GM21367 (cell line): ENCODE measurements around the gene SPRY4.
"Not testable (repeated sequence)": the region's sequence is repeated elsewhere in the genome, so short reads cannot be mapped to it uniquely, and the experiment has no call there.

Source experiments
- ATAC-seq: cut with Tn5 transposase; IDR thresholded peaks from one replicate; pipeline ENCODE4 v1.9.1; 2021; ENCODE audit not compliant: unreplicated experiment

SPRY4 gene, protein sequence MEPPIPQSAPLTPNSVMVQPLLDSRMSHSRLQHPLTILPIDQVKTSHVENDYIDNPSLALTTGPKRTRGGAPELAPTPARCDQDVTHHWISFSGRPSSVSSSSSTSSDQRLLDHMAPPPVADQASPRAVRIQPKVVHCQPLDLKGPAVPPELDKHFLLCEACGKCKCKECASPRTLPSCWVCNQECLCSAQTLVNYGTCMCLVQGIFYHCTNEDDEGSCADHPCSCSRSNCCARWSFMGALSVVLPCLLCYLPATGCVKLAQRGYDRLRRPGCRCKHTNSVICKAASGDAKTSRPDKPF

DNA sequence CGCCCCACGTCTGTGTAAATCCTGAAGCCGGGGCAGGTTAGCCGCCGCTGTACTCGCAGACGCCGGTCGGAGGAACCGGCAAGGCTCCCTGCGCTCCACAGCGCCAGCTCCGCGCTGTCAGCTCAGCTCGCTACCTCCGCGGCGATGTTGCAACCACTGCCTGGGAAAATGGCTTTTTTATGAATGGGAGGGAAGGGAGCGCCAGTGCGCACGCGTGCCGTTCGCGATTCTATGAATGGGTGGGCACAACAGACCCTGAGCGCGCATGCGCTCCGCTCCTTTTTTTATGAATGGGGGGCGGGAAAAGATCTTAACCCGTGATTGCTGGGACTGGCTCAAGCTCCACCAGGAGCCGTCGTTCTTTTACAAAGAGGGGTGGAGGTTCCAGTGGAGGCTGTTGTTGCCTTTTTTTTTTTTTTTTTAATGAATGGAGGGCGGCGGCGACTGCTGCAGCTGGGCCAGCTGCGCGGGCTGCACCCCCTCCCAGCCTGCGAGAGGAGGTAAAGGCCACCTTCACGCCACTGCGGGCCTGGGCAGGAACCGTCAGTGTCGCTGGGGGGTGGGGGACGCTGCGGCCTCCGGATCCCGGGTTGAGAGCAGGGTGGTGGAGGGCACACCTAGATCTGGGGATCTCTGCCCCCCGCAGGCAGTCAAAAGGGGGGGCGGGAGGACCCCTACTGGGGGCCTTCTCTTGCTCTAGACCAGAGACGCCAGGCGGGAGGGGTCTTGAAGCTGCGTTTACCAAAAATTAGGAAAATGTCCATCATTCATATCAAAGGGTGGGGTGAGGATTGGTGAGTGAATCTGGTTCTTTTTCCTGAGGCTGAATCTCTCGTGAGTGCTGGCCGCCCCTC, at the start of gene SPRY4:
SPRY4 (minus strand) TSS at position 151 of the 854 bp plus-strand sequence. CDS start 9,913 bp downstream, outside the sequence.
- ATAC-seq = peak; percentile 65

DNA sequence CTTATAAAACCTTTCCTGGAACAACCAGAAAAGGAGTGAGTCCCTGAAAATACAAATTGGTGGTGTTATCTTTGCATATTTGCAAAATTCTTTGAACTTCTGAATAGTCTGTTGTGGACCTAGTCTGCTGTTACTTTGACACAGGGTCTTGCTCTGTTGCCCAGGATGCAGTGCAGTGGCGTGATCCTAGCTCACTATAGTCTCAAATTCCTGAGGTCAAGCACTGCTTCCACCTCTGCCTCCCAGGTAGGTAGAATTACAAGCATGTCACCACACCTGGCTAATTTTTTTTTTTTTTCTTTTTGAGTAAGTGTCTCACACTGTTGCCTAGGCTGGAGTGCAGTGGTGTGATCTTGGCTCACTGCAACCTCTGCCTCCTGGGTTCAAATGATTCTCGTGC, 43.7 kb upstream of the SPRY4 start:
- no peak for ATAC-seq

DNA sequence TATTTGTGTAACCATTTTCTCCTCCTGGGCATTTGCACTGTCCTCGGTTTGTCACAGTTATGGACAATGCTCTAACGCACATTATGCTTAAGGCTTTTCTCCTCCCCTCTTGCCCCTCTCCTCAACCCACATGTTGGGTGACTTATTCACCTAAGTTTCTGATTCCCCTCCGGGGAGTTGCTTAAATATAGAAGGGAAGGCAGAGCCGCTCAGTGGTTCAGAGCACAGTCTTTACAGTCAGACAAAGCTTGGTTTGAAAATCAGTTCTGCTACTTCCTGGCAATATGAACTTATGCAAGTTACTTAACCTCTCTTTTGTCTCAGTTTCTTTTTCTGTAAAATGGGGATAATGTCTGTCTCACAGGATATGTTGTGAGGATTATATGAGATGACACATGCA, 41.2 kb upstream of the SPRY4 start:
- ATAC-seq = no peak

DNA sequence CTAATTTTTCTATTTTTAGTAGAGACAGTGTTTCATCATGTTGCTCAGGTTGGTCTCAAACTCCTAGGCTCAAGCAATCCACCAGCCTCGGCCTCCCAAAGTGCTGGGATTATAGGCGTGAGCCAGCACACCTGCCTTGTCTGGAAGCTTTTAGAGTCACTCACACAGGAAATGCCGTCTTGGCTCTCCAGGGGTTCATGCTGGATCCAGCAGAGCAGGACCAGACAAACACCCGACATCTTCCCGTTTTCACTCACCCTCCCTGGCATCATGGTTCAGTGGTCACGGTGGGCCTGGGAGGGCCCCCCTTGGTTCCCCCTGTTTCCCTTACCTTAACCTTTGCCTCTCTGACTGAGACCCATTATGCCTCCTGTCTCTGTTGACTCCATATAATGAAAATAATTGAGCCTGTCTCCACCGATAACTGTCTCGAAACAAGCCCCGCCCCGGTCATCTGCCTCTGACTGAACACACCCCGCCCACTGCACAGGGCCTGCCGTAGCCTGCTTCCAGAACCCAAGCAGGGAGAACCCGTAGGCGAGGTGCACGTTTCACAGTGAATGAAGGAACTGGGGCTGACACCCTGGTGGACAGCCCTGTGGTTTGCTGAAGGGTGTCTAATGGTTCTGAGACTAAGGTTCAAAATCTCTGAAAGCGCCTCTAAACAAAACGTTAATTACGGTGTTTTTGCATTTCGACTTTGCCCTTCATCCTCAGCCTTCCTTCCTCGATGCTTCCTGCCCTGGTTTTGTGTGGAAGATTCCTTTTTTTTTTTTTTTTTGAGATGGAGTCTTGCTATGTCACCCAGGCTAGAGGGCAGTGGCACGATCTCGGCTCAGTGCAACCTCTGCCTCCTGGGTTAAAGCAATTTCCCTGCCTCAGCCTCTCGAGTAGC, 39.7 kb upstream of the SPRY4 start:
- peak; percentile 42 for ATAC-seq

DNA sequence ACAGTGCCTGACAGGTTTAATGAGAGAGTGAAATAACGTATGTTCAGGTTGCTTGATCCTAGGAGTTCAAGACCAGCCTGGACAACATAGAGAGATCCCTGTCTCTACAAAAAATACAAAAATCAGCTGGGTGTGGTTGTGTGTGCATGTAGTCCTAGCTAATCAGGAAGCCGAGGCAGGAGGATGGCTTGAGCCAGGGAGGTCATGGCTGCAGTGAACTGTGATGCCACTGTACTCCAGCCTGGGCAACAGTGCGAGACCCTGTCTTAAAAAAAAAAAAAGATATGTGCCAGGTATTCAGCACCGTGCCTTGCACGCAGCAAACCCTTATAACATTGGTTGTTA, 38.8 kb upstream of the SPRY4 start:
- no peak for ATAC-seq

DNA sequence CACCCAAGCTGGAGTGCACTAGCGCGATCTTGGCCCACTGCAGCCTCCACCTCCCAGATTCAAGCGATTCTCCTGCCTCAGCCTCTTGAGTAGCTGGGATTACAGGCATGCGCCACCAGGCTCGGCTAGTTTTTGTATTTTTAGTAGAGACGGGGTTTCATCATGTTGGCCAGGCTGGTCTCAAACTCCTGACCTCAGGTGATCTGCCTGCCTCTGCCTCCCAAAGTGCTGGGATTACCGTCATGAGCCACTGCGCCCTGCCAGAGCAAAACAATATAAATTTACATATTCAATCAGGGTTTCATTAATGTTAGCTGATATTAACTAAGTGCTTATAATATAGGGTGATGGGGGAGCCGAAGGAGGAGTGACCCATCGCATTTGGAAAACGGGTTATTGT, 37.4 kb upstream of the SPRY4 start:
- ATAC-seq = not testable (repeated sequence)

DNA sequence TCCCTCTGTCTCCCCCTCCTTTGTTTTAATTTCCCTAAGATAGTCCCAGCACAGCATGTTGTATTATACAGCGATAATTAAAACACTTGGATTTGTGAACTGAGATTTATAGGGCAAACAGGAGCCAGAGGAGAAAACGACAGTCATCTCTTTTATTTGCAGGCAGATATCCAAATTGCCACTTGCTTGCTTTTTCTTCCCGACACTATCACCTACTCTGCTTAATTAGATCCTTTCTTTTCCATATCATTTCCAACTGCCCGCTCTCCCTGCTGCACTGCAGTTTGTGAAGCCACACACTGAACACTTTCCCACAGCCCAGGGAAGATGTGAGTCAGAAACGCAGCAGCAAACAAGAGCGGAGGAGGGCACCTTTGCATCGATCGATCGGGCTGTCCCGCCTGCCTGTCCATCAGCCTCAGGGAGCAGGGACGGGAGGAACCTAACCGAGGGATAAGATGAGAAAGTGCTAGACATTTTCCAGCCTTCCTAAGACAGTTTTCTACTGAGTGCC, 35.8 kb upstream of the SPRY4 start:
- no peak for ATAC-seq

DNA sequence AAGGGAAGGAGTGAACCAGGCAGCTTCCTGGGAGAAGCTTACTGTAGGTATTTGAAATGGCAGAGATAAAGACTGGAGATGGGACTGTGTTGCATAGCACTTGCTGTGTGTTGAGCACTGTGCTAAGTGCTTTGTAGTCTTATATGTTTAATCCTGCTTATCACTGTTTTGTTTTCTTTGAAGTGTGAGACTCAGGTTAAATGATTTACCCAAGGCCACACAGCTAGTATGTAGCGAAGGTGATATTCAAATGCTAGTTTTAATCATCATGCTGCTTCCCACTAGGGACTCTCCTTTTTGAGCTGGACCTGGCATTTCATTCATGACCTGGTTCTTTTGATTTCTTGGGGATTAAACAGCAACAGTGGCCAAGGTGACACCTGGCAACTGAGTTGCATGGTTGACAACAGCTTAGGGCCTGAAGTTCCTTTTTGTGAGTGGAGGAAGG, 35.3 kb upstream of the SPRY4 start:
- no peak for ATAC-seq

DNA sequence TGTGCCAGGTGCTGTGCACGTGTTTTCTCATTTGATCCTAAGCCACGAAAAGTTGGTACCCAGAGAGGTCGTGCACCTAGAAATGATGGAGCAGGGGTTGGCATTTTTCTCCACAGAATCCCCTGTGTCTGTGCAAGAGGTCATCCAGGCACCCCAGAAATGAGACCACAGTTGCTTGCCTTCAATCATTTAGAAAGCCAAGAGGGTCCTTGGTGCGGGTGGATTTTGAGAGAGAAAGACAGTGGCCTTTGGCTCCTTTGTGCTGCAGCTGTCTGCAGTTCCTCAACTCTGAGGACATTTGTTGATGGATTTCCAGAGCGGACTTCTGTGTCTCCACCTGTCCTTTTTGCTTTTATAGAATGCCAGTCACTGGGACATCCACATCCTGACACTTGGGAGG, 33.8 kb upstream of the SPRY4 start:
- no peak for ATAC-seq

DNA sequence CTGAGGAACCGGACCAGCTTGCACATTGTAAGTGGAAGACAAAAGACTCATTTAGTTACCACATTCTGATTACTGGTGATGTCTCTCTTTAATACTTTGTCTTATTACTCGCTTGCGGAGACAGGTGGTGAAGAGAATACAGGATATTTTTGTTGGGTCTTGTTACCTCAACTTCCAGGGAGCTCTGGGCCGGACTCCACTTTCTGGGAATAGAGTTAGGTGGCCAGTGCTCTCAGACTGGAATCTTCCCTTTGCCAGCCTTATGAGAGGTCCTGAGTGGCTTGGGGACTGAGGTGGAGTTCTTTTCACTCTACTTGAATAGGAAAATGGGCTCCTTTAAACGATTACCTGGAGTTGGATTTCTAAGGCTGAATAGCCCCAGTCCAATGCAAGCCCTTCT, 33.3 kb upstream of the SPRY4 start:
- no peak for ATAC-seq

DNA sequence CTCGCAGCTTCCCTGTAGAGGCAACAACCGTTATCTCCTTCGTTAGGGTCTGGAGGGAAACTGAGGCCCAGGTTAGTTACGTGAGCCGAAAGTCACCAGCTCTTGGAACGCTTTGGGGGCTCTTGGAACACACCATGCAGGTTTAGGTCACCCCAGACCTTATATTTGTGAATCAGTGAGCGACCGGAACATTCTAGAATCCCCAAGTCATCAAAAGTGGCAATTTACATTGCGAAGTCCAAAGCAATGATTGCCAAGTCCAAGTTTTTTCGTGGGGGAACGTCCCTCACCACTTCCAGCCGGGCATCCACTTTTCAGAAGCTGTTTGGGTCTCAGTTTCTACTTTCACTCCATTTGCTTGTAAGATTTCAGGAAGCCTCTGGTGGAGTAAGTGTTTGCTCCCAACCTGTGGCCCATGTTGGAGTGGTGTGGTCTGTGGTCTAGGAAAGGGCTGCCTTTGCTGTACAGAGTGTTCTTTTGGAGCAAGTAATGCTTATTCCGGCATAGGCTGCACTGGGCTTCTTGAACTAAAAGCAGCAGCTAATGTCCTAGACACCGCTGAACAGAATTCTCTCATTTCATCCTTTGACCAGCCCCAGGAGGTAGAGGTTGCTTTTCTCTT, 32.8 kb upstream of the SPRY4 start:
- ATAC-seq = no peak

DNA sequence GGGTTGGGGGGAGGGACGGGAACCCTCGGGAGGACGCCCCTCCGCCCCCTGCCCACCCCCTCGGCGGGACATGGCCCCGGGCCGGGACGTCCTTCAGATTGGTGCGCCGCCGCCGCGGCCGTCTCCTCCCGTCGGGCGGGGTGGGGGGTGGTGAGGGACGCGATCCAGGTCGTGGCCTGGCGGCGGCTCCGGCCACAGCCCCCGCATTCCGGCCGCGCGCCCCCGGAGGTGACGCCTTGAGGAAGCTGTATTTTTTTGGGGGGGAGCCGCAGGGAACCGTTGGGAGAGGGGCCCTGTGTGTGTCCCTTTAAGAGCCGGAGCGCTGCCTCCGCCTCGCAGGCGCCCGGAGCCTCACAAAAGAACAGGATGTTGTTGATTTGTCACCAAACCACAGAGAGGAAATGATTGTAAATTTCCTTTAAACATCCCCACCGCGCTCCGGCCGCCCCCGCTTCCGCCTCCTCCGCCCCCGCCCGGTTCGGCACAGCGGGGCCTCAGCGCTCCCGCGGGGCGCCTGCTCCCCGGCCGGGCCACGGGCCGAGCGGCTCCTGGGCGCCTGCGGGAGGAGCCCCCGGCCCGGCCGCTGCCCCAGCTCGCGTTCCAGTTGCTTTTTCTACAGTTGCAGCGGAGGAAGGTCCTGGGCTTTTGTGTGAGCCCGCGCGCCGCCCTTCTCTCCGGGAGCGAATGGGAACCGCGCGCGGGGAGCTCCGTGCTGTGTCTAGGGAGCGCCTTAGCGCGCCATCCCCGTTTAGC, 32.1 kb upstream of the SPRY4 start:
- ATAC-seq = peak; percentile 93

DNA sequence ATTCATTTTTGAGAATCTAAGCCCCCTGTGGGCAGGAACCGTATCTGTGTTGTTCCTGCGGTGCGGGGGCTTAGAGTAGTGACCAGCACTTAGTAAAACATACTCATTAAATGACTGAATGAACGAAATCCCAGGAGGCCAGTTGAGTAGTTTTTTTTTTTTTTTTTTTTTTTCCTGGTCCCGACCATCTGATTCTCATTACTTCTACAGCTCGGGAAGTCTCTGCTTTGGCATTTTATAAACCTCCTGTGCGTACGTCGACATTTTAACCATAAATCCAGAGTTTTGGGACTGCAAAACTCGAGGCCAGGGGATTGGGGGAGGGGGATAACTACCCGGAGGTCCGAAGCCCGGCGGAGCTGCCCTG, 31.5 kb upstream of the SPRY4 start:
- ATAC-seq = no peak

DNA sequence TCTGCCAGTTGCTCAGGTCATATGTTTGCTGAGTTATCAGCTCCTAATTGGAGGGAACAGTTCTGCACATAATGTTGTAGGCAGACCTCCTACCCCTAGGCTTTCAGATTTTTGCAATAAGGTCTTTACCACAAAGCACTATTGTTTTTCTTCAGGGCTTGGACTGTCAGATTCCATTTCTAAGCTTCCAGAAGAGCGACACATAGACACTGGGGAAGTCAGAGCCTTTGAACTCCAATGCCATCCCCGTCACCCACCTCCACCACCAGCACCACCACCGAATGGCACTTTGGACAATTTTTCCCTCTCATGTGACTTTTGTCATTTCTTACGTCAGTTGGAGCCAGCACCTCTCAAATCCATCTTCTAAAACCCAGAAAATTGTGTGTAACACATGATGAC, 28.3 kb upstream of the SPRY4 start:
- ATAC-seq = no peak

DNA sequence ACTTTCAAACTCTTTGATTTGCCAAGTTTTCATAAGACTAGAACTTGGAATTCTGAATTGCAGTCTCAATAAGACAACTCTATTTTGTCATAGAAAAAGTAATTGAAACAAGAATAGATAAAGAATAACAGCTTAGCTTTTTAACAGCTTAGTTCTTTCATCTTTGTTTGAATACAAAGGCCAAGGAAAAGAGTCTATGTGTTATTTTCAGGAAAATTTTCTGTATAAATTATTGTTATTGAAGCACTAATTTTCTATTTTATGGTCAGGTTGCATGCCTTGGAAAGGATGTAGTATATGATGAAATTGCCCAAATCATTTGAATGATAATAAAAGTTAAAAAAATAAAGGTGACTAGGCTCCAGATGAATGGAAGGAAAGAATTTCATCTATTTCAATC, 25.2 kb upstream of the SPRY4 start:
- ATAC-seq = no peak

DNA sequence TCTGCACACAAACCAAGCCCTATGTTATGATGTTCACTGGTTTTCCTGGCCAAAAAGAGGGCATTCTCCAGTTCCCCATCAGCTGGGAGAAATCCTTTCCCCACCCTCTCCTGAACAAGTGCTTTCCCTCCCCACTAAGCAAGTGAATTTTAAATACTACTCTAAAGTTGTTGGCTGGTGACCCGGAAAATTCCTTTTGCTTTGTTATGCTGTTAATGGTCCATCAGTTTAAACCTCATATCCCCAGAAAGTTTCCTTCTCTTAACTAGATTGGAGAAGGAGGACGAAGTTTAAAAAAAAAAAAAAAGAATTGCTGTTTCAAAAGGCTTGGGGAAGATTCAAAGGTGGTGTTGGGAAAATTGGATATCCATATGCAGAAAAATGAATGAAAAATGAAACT, 21.9 kb upstream of the SPRY4 start:
- no peak for ATAC-seq

DNA sequence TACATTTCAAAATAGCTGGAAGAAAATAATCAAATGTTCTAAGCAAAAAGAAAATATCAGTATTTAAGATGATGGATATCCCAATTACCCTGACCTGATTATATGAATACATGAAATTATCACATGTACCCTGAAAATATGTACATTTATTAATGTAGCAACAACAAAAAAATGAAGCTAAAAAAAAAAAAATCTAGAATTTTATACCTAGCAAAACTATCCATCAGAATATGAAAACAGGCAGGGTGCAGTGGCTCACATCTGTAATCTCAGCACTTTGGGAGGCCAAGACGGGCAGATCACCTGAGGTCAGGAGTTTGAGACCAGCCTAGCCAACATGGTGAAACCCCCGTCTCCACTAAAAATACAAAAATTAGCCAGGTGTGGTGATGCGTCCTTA, 20.1 kb upstream of the SPRY4 start:
- not testable (repeated sequence) for ATAC-seq

DNA sequence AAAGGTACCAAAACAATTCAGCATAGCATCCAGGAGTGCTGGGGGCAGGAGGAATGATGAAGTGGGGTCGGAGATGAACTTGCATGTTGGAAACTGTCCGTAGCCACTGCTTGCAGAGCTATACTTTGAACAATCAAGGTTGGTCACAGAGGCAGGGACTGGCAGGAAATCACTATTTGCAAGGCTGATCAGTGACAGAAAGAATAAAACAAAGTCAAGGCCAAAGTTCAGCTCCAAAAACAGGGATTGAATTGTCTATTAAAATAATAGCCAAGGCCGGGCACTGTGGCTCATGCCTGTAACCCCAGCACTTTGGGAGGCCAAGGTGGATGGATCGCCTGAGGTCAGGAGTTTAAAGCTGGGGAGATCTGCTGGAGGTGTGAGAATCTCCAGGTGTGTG, 18.7 kb upstream of the SPRY4 start:
- no peak for ATAC-seq

DNA sequence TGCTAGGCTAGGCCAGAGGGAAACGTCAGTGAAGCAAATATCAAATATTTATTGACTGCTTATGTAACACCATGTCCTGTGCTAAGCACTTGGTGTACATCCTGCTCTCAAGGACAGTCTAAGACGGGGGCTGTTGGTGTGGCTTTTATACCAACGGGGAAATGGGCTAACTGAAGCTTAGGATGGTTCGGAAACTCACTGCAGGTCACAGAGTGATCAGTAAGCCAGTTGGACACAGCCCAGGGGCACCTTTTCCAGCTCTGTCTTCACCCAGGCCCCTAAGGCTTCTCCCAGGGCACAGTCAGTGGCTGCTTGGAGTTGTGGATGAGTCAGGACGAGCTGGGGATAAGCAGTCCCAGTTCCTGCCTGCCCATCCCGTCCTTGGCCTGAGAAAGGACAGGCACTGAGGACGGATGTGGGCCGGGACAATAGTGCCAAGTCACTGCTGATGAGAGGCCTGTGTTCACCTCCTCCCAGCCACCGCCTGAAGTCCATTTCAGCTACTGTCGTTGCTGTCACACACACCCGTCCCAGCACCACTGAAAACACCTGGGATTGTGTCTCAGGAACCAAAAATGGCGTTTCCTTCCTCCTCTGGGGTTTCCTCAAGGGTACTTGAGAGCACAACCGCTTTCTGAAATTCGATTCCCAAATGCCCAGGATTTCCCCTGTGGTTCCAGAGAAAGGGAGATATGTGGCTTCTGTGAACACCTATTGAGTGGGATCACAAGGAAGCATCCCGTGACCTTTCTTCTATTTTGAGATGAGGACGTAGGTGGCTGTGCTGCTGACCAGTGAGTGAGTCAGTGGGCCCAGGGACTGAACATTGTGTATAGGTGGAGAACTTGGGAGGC, 17.5 kb upstream of the SPRY4 start:
- no peak for ATAC-seq
